ENCODE measurements around the gene OR51B6.
"Not testable (repeated sequence)": the region's sequence is repeated elsewhere in the genome, so short reads cannot be mapped to it uniquely, and the experiment has no call there.

OR51B6 gene, protein sequence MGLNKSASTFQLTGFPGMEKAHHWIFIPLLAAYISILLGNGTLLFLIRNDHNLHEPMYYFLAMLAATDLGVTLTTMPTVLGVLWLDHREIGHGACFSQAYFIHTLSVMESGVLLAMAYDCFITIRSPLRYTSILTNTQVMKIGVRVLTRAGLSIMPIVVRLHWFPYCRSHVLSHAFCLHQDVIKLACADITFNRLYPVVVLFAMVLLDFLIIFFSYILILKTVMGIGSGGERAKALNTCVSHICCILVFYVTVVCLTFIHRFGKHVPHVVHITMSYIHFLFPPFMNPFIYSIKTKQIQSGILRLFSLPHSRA

DNA sequence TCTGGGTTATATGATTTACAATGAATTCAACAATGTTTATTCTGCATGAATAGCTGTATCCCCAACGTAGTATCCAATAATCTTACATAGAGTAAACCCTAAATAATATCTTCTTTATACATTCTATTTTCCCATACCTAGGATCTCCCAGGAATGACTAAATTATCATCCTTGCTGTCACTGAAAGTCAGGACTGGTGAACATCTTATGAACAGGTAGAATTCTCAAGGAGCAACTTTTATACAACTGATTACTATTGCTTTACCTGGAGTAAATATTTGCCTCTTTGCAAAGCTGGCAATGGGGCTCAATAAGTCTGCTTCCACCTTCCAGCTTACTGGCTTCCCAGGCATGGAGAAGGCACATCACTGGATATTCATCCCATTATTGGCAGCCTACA lies at the start of gene OR51B6:
OR51B6 (plus strand) TSS at position 301 of the 400 bp plus-strand sequence; CDS start at position 301, 0 bp downstream.
- DNase-seq (ENCODE audit: low read depth), result no peak

DNA sequence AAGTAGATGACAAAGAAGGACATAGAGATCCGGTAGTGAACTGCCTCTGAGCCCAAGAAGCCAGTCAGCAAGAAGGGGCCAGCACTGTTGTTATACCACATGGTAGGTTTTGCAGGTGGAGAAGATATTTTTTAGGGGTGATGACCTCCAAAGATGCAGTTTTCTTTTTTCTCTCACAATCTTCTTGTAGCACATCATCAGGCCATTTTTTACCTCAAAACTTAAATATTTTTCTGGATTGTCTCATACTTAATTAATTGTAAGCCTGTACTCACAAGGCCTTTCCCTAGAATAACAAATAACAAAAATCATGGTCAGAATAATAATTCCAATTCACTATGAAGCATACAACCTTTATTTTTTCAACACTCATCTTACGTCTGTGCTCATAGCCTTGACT lies 49.5 kb upstream of the OR51B6 start, which contains the start of gene OR51B4:
OR51B4 (minus strand) TSS at position 101 of the 400 bp plus-strand sequence; CDS start at position 101, 0 bp downstream.
- DNase-seq (ENCODE audit: low read depth), result no peak

DNA sequence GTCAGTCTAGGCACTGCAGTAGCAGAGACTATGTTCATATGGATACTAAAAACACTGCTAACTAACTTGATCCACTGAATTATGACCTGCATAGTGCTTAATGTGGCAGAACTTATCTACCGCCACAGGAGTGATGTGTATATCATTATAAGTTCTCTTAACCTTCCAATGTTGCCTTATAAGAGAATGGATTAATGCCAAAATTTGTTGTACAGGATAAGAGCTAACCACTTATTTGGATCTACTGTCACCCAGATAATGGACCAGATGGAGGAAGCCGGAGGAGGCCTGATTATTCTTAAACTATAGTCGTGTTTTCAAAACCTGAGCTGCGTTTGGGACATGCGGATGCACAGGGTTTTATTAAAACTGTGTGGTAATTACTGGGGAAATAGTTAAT lies 47.7 kb upstream of the OR51B6 start:
- no peak for DNase-seq (ENCODE audit: low read depth)

DNA sequence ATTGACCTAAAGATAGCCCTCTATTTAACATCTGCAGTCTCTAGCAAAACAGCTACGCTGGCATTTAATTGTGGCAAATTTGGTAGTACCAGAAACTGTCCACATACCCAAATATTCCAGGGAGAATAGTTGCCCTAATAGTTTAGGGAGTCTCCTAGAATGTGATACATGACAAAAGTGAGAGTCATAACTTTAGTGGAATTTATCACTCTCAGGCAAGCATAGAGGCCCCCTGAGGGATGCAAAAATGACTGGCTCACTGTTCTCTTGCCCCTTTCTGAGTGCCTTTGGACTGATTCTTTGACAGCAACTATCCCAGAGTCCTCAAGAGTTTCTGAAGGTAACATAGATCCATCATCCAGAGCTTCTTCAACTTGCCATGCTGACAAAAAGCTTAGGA lies 47.3 kb upstream of the OR51B6 start:
- no peak for DNase-seq (ENCODE audit: low read depth)

DNA sequence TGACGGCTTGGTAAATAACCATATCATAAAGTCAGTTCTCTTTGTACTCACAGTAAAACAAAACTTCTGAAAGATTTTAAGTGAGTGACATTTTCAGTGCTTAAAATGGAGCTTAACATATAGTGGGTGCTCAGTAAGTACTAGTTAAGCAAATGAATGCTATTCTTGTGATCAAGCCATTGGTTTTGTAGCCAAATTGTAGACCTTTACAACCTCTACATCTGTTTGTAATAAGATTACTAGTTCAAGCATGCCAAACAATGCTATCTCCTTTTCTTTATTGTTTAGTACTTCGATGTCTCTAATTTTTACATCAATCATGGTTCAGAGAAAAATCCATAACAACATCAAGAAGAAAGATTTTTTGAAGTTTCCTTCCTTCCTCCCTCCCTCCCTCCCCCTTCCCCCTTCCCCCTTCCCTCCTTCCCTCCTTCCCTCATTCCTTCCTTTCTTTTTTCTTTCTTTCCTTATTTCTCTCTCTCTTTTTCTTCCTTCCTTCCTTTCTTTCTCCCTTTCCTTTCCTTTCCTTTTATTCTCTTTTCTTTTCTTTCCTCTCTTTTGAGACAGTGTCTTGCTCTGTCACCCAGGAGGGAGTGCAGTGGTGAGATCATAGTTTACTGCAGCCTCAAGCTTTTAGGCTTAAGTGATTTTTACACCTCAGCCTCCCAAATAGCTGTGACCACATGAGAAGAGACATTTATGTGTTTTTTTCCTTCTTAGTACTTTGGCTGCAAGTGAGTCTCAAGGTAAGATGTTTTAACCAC lies 43.9 kb upstream of the OR51B6 start:
- DNase-seq (ENCODE audit: low read depth), result no peak

DNA sequence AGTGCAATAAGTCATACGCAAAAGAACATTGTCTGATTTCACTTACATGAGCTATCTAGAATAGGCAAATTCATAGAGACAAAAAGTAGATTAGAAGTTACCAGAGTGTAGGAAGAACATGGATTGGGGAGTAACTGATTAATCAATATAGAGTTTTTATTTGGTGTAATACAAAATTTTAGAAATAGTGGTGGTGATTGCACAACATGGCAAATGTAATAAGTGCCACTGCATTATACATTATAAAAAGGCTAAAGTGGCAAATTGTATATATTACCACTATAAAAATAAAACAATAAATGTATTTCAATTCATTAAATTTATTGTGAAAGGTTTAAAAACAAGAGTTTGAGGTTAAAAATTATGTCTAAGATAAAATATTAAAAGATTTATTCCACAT lies 40.9 kb upstream of the OR51B6 start:
- no peak for DNase-seq (ENCODE audit: low read depth)

DNA sequence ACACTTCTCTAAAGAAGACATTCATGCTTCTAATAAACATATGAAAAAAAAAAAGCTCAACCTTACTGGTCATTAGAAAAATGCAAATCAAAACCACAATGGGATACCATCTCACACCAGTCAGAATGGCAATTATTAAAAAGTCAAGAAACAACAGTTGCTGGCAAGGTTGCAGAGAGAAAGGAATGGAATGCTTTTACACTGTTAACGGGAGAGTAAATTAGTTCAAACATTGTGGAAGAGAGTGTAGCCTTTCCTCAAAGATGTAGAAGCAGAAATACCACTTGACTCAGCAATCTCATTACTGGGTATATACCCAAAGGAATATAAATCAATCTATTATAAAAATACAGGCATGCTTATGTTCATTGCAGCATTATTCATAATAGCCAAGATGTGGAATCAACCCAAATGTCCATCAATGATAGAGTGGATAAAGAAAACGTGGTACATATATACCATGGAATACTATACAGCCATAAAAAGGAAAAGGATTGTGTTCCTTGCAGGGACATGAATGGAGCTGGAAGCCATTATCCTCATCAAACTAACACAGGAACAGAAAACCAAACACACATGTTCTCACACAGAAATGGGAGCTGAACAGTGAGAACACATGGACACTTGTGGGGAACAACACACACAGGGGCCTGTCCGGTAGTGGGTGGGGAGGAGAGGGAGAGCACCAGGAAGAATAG lies 37.8 kb upstream of the OR51B6 start:
- DNase-seq (ENCODE audit: low read depth), result not testable (repeated sequence)

DNA sequence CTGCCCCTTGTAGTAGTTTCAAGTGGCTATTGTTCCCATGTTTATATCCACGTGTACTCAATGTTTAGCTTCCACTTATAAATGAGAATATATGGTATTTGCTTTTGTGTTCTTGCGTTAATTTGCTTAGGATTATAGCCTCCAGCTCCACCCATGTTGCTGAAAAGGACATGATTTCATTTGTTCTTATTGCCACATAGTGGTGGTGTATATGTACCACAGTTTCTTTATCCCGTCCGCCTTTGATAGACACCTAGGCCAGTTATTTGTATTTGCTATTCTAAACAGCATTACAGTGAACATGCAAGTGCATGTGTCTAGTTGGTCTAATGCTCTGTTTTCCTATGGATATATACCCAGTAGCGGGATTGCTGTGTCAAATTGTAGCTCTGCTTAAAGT lies 34.0 kb upstream of the OR51B6 start:
- no peak for DNase-seq (ENCODE audit: low read depth)

DNA sequence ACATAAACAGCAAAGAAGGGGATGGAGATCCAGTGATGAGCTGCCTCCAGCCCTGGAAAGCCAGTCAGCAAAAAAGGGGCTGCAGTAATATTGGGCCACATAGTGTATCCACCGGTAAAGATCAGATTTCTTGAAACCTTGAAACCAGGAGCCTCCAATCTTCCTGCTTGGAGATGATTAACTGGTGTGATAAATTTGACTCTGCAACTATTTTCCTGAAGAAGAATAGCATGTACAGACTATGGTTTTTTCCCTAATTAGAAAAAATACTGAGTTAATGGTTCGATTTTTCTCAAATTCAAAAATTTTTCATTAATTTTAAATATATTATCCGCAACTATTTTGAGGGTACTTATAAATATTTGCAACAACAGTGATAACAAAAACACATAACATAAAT lies 27.1 kb upstream of the OR51B6 start, which contains the start of gene OR51B2:
OR51B2 (minus strand) TSS at position 101 of the 400 bp plus-strand sequence; CDS start at position 101, 0 bp downstream.
- DNase-seq (ENCODE audit: low read depth), result no peak

DNA sequence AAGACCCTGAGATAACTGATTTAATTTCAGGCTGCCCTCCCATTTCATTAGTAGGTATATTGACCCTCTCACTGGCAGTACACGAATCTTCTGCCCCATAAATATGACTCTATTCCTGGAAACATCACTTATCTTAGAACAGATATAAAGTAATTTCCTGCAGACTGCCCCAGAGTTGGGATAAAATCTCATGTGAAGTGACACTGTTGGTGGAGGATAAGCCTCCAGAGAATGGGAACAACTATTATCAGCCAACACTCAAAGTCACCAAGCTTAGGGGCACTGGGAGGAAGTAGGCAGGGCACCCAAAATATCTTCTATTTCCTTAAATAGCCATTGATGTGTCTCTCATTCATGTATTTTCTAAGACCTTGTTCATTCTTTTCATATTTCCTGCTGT lies 16.1 kb upstream of the OR51B6 start:
- DNase-seq (ENCODE audit: low read depth), result no peak

DNA sequence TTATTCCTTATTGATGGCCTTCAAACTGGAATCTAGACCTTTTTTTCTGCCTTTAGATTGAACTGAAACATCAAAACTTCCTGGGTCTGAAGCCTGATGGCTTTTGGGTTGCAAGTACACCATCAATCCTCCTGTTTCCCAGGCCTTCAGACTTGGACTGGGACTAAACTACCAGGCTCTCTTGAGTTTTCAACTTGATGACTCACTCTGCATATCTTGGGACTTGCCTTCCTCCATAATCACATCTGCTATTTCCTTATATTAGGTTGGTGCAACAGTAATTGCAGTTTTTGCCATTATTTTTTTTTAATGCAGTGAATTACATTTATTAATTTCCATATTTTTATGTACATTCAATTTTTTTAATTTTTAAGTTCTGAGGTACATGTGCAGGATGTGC lies 15.0 kb upstream of the OR51B6 start:
- no peak for DNase-seq (ENCODE audit: low read depth)

DNA sequence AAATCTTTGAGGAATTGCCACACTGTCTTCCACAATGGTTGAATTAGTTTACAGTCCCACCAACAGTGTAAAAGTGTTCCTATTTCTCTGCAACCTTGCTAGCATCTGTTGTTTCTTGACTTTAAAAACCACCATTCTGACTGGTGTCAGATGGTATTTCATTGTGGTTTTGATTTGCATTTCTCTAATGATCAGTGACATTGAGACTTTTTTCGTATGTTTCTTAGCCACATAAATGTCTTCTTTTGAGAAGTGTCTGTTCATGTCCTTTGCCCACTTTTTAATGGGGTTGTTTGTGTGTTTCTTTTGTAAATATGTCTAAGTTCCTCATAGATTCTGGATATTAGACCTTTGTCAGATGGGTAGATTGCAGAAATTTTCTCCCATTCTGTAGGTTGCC lies 14.1 kb upstream of the OR51B6 start:
- DNase-seq (ENCODE audit: low read depth), result not testable (repeated sequence)

DNA sequence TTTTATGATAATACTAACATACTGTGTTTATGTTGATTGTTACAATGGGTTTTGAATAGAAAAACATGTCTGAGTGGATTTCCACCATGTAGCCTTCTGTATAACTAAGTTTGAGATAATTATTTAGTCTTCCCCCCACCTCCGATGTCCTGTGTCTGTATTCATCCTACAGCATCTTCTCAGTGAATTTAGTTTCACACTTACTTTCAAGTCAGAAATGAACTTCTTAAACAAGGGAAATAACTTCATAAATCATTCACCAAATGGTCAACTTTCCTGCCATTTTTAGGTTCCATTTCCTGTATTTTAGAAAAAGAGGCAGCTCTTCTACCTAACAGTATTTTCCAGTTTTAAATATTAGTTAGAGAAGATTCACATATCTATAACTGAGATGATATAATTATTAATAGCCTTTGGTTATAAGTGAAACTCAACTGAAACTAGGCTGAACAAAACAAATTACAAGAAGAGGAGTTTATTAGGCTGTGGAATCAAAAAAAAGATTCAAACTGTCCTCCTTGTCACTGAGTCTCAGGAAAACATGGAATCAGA lies 11.5 kb upstream of the OR51B6 start:
- DNase-seq (ENCODE audit: low read depth), result no peak

DNA sequence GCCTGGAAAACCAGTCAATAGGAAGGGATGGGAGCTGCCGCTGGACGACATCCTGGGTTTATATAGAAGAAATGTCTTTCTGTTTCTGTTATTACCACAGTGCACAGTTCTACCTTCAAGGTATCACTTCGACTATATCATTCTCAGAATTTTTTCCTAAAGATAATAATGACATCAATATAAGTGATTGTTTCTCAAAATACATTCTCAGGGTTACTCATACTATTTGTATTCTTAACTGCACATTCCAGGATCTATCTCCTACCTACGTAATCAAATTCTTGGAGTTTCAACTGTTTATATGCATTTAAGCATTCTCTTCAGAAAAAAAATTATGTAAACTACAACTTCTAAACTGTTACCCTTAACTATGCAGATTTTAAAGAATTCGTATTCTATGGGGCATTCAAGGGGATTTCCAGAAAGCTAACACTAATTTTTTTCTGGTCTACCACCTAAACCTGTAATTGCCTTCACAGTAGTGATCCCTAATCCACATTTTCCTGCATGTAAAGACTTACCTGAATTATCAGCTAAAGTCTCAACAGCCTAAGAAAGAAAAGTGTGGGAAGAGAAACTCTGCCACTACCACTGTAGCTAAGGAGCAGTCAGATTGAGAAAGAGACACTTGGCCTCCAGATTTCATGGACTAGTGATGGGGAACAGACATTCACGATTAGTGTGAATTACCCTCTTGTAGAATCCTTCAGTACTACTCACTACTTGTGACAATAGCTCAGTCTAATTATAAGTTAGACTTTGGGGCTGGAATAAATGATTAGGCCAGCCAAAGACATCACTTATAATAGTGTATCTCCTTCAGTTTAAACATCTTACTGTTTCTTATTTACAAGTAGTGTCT lies 7.6 kb upstream of the OR51B6 start, which contains the start of gene OR51B5:
OR51B5 (minus strand) TSS at position 51 of the 862 bp plus-strand sequence; CDS start at position 51, 0 bp downstream.
- DNase-seq (ENCODE audit: low read depth), result no peak

DNA sequence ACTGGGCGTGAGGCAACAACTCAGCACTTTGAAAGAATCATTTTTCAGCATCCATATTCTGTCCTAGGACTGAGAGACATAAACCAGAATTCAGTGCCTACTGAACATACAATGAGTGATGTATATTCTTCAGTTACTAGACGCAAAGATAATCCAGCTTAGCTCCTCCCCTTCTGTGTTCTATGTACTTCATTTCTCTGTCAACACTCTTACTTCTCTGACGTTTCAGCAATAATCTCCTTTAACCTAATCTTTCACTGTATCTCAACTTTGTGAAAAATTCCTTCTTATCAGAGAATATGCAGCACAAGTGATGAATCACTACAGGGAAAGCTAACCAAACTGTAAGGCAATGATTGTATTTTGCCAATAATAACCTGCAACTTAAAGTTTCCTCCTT lies 5.5 kb upstream of the OR51B6 start:
- no peak for DNase-seq (ENCODE audit: low read depth)

DNA sequence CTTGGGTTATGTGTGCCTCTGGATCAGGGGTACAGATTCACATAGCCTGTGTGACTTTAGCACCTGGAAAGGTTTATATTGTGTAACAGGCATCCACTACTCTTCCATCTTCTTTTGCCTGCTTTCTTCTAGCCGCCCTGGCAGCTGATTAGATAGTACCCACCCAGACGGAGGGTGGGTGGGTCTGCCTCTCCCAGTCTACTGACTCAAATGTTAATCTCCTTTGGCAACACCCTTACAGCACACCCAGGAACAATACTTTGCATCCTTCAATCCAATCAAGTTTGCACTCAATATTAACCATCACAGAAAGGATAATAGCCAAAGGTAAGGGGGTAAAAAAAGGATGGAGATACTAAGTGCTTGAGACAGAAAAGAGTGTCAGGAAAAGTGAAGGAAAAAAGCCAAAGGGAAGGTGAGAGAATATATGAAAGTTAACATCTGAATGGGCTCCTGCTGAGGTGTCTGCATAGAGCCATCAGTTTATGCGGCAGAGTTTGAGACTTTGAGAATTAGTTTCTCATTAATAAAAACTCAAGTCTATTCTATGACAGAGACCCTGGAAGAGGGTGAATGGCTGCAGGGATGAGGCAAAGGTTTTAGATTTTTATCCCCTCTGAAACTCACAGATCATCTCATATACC lies 2.6 kb upstream of the OR51B6 start:
- no peak for DNase-seq (ENCODE audit: low read depth)

DNA sequence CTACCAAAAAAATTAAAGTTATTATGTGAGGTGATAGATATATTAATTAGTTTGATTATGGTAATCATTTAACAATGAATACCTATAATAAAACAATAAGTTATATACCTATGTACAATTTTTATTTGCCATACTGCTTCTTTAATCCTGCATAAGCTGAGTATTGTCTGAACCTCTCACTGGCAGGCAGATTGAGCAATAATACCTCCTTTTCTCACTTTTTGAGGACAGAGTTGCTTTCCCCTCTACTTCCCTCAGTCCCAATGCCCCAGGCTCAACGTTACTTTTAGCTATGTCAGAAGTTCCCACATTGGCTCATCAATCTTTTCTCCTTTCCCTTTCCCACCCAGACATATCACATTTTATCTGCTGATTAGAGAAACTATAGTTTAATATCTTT lies 1.8 kb upstream of the OR51B6 start:
- no peak for DNase-seq (ENCODE audit: low read depth)

DNA sequence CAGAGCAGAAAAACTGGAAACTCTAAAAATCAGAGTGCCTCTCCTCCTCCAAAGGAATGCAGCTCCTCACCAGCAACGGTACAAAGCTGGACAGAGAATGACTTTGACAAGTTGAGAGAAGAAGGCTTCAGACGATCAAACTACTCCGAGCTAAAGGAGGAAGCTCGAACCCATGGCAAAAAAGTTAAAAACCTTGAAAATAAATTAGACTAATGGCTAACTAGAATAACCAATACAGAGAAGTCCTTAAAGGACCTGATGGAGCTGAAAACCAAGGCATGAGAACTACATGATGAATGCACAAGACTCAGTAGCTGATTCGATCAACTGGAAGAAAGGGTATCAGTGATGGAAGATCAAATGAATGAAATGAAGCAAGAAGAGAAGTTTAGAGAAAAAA lies 4.7 kb downstream of the OR51B6 start:
- not testable (repeated sequence) for DNase-seq (ENCODE audit: low read depth)

DNA sequence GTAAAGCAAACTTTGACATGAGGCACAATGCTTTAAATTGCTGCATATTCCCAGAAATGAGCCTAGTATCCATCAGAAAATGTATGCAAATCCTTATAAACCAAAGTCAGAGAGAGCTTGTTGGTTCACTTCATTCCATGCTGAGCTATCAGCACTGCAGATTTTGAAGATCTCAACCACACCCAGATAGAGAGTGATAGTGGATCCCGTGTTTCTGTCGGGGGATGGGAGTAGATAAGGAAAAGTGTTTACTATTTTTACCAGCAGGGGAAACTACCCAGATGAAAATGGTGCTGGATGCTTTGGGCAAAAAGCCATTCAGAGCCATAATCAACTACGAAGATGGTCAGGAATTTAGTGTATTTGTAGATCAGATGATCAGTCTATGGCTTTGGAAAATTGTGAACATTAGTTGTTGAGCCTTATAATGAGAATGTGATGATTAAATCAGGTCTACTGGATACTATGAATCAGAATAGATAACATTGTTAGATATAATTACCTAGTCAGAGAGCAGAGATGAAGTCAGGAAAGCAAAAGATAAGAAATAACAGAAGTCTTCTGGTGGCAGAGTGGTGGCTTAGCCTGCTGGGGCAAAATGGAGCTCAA lies 10.8 kb downstream of the OR51B6 start:
- no peak for DNase-seq (ENCODE audit: low read depth)

DNA sequence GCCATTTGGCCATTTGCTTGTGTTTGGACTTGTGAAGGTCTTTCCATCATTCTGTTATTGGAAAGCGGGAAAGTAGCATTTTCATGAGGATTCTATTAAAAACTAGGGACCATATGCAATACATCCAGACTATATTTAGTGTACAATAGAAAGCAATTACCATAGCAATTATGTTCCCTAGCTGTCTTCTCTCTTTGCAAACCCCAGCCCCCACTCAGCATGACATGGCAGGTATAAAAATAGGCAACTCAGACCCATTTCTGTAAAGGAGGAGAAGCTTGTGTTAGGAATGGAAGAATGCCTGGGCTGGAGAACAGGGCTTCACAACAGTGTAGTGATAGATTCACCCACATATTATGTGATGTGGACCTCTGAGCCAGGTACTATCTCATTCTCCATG lies 12.4 kb downstream of the OR51B6 start:
- DNase-seq (ENCODE audit: low read depth), result no peak
